ENCODE measurements around the gene RAI1.
A peak's percentile ranks its signal among the peaks of the same experiment; 100 is the strongest.

The RAI1 gene

DNA sequence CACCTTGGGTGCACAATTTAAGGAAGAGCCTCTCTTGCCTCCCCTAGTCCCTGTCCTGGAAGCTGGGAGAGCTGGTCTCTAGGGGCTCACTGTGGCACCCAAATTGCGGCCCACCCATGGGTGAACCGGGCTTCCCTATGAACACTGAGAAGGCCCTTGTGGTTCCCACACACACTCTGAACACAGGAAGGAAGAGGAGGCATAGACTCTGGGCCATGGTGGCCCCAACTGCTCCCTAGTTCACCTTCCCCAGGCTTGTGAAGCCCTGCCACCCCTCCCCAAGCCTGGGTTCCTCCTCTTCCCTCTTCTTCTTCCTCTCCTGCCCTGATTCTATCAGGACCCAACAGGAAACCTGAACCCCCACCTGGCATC is 145.1 kb downstream of the RAI1 start:
- peak overlapping the region; percentile 42 for H3K4me3 Mint-ChIP-seq
- no peaks in the 10 kb centered on the region for H3K27me3 Mint-ChIP-seq
- H3K36me3 Mint-ChIP-seq: peaks cover 30% of the 10 kb centered on the region
- peak overlapping the region; percentile 96 for H3K27ac Mint-ChIP-seq
- H3K4me1 Mint-ChIP-seq: peaks cover 82% of the 10 kb centered on the region
- CTCF ChIA-PET: interaction anchor here (1.7 kb wide), 1 partner anchor 14 kb away, joined by 7 read pairs; no protein-coding TSS in a partner anchor
- DNase-seq: no peak
- H3K9me3 Mint-ChIP-seq: no peaks in the 10 kb centered on the region

DNA sequence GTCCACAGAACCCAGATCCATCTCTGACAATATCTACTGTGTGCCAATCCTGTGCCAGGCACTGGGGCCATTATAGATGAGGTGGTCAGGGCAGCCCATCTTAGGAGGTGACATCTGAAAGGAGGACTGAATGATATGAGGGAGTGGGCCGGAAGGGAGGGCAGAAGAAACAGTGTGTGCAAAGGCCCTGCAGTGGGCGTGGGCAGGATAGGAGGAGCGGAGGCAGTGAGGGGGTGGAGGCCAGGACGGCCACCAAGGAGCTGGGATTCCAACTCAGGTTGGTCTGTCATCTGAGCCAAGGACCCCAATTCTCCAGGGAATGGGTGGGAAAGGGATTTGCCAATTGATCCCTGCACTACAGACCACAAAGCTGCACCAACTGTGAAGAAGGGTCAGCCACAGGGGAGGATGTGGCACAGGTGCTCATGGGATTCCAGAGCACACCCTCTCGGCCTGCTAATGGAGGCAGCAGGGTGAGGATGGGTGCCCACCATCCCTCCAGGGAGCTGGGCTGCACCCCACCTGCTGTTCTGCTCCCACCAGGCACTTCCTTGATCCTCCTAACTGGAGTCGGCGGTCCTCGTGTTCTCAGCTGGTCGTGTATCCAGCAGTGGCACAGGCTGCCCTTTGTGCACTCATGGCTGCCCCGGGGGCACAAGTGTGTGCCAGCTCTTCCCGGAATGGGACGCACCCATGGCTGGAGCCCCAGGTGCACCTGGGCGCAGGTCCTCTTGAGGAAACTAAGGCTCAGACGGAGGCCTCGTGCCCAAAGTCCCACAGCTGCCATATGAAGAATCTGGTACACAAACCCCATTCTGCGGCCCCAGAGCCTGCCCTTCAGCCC is 145.9 kb downstream of the RAI1 start:
- H3K27ac Mint-ChIP-seq: peak overlapping the region; percentile 96
- DNase-seq: no peak
- no peaks in the 10 kb centered on the region for H3K27me3 Mint-ChIP-seq
- CTCF ChIA-PET: interaction anchor here (1.7 kb wide), 1 partner anchor 15 kb away, joined by 7 read pairs; no protein-coding TSS in a partner anchor
- peaks cover 35% of the 10 kb centered on the region for H3K36me3 Mint-ChIP-seq
- no peaks in the 10 kb centered on the region for H3K9me3 Mint-ChIP-seq
- peaks cover 79% of the 10 kb centered on the region for H3K4me1 Mint-ChIP-seq
- peak overlapping the region; percentile 42 for H3K4me3 Mint-ChIP-seq

DNA sequence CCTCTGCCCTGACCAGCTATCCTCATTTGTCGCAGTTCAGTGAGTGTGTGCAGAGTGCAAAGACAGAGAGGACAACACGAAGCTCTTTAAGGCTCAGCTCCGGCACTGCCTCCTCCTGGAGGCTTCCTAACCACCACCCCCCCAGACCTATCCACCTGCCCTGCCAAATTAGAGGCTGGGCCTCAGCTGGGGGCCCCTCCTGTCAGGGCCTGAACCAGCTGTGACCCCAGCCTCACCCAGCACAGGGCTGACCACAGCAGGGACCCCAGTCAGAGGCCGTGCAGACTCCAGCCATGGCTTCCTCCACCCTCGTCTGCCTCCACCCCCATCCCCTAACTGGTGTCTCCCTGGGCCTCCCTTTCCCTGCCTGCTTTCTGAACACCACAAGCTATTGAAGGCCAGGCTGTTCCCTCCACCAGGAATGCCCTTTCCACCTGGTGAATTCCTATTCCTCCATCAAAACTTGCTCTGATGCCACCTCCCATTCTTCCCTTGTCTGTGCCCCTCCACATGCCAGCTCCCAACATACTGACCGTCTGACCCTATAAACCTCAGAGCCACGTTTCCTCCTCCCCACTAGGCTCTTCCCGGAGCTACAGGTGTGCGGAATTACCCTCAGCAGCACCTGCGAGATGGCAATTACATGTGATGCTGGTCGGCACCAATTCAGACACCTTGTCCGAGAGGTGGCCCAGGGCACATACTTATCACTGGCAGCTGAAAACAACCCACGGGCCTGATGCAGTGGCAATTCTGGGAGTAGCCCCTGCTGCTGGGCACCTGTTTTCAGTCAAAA is 146.8 kb downstream of the RAI1 start:
- no peak overlapping the region for H3K4me3 Mint-ChIP-seq
- peaks cover 74% of the 10 kb centered on the region for H3K4me1 Mint-ChIP-seq
- peaks cover 33% of the 10 kb centered on the region for H3K36me3 Mint-ChIP-seq
- no peak for DNase-seq
- H3K27me3 Mint-ChIP-seq: no peaks in the 10 kb centered on the region
- no peaks in the 10 kb centered on the region for H3K9me3 Mint-ChIP-seq
- peak overlapping the region; percentile 45 for H3K27ac Mint-ChIP-seq
- CTCF ChIA-PET: interaction anchor here (1.2 kb wide), 1 partner anchor 26 kb away, joined by 3 read pairs; no protein-coding TSS in a partner anchor

DNA sequence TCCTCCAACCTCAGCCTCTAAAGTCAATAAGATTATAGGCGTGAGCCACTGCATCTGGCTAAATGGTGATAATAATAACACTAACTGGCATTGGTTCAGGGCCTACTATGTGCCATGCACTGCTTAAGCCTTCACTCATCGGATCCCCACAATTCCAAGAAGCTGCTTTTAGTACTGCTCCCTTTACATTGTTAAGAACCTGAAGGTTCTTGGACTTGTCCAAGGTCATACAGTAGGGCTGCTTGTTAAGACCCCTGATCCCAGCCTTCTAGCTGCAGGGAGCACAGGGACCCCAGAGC is 149.0 kb downstream of the RAI1 start:
- no peak overlapping the region for H3K4me3 Mint-ChIP-seq
- CTCF ChIA-PET: interaction anchor here (0.8 kb wide), 1 partner anchor 19 kb away, joined by 3 read pairs; no protein-coding TSS in a partner anchor
- no peaks in the 10 kb centered on the region for H3K27me3 Mint-ChIP-seq
- DNase-seq: no peak
- no peak overlapping the region for H3K27ac Mint-ChIP-seq
- peaks cover 50% of the 10 kb centered on the region for H3K36me3 Mint-ChIP-seq
- H3K4me1 Mint-ChIP-seq: peaks cover 78% of the 10 kb centered on the region
- no peaks in the 10 kb centered on the region for H3K9me3 Mint-ChIP-seq

DNA sequence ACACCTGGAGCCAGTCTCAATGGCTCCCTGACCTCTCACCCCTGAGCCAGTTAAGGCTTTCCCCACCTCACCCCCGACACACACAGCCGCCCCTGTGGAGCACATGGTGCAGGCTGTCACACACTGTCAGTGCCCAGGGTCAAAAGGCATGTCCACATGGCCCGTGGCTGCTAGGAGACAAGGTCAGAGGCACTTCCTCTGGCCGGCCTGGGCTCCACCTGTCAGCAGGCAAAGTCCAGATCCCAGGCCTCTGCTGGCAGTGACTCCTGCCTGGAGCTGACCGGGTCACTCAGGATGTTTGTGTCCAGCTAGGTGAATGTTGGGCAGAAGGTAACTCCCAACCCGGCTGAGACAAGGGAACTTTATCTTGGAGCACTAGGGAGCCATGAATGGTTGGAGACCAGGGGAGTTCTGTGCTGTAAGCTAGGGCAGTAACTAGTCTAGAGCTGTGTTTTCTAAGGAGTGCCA is 149.5 kb downstream of the RAI1 start:
- Mint-ChIP-seq H3K27me3 (no peaks in the 10 kb centered on the region), H3K4me1 (peaks cover 78% of the 10 kb centered on the region), H3K4me3 (no peak overlapping the region), H3K9me3 (no peaks in the 10 kb centered on the region), H3K27ac (peak overlapping the region; percentile 68), H3K36me3 (peaks cover 56% of the 10 kb centered on the region)
- CTCF ChIA-PET: interaction anchor here (0.8 kb wide), 1 partner anchor 18 kb away, joined by 3 read pairs; no protein-coding TSS in a partner anchor
- DNase-seq: no peak

DNA sequence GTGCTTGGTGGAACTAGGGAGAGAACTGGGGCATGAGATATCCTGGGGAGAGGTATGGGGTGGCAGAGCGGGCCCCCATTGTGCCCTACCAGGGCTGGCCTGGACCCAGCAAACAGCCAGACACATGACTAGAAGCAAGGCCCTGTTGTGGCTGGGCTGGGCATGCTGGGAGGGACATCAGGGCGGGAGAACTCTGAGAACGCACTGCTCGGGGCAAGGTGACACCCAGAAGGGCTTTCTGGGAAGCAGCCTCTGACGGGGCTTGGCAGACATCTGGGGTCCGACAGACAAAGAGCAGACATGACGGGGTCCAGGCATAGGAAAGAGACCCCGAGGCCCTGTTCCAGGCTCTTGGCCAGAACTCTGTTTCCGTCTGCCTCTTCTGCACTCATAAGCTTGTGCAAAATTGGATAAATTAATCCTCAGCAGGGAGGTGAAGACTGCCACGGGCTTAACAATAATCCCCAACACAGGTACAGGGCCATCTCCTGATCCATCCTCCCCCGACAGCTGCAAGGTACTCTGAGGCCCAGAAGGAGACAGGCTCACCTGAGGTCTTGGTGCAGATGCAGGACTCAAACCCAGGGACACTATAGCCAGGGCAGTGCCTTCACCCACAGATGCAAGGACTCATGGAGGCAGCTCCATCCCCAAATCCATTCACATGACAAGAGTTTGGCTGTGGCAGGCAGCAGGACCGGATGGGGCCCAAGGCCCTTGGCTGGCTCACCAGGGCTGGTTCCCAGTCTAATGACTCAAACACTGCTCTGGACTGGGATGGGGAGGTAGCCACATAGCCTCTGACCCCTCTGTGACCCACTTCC is 150.2 kb downstream of the RAI1 start:
- CTCF ChIA-PET: interaction anchor here (0.8 to 0.9 kb wide), 2 partner anchors 18 to 19 kb away, joined by 3 read pairs; no protein-coding TSS in a partner anchor
- Mint-ChIP-seq H3K27ac (peak overlapping the region; percentile 68), H3K4me3 (no peak overlapping the region), H3K9me3 (no peaks in the 10 kb centered on the region), H3K36me3 (peaks cover 57% of the 10 kb centered on the region), H3K4me1 (peaks cover 75% of the 10 kb centered on the region), H3K27me3 (peaks cover 4% of the 10 kb centered on the region)
- DNase-seq: no peak

DNA sequence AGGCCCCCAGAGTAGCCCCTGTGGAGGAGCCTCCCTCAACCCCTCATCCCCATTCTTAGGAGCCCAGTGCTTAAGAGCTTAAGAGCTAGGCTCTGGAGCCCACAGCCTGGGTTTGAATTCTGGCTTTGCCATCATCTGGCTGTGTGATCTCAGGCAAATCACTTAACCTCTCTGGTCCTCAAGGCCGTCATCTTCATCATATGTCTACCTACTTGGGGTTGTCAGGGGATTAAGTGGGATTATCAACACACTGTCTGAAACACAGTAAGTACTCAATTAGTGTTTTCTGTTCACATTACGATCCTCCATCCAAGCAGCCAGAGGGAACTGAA is 150.7 kb downstream of the RAI1 start:
- no peak for DNase-seq
- peaks cover 4% of the 10 kb centered on the region for H3K27me3 Mint-ChIP-seq
- CTCF ChIA-PET: interaction anchor here (0.9 kb wide), 1 partner anchor 20 kb away, joined by 3 read pairs; no protein-coding TSS in a partner anchor
- H3K4me3 Mint-ChIP-seq: peak overlapping the region; percentile 2
- H3K36me3 Mint-ChIP-seq: peaks cover 51% of the 10 kb centered on the region
- H3K4me1 Mint-ChIP-seq: peaks cover 71% of the 10 kb centered on the region
- H3K9me3 Mint-ChIP-seq: no peaks in the 10 kb centered on the region
- no peak overlapping the region for H3K27ac Mint-ChIP-seq

DNA sequence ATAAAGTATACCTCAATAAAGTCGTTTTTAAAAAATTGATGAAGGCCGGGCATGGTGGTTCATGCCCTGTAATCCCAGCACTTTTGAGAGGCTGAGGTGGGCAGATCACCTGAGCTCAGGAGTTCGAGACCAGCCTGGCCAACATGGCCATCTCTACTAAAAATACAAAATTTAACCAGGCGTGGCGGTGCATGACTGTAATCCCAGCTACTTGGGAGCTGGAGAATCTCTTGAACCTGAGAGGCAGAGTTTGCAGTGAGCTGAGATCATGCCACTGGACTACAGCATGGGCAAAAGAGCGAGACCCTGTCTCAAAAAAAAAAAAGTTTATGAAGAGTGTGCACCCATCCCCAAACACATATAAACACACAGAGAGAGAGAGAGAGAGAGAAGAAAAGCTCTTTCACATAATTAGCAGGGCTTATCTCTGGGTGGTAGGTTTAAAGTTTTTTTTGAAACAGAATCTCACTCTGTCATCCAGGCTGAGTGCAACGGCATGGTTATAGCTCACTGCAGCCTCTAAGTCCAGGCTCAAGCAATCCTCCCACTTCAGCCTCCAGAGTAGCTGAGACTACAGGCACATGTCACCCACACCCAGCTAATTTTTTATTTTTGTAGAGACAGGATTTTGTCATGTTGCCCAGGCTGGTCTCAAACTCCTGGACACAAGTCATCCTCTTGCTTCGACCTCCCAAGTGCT is 152.6 kb downstream of the RAI1 start:
- Mint-ChIP-seq H3K27ac (peak overlapping the region; percentile 96), H3K4me3 (peak overlapping the region; percentile 86), H3K9me3 (no peaks in the 10 kb centered on the region), H3K27me3 (peaks cover 4% of the 10 kb centered on the region), H3K4me1 (peaks cover 71% of the 10 kb centered on the region), H3K36me3 (peaks cover 48% of the 10 kb centered on the region)
- no peak for DNase-seq
- CTCF ChIA-PET: no interaction called here

DNA sequence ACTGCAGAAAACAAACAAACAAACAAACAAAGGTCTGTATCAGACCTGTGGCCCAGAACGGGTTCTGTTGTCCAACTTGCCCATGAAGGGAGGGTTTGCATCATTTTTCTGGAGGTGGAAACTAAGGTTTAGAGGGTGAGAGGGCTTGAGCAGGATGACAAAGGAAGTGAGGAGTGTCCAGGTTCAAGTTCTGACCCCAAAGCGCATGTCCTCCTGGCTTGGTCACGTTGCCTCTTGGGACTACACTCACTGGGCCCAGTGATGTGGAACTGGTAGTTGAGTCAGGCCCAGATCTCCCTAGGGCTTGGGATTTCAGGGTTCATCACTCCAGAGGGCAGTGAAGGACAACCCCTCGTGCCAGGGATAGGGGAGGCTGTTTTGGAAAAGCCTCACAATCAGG is 153.7 kb downstream of the RAI1 start:
- DNase-seq: no peak
- Mint-ChIP-seq H3K9me3 (no peaks in the 10 kb centered on the region), H3K27me3 (peaks cover 4% of the 10 kb centered on the region), H3K4me3 (peak overlapping the region; percentile 86), H3K4me1 (peaks cover 76% of the 10 kb centered on the region), H3K27ac (peak overlapping the region; percentile 96), H3K36me3 (peaks cover 45% of the 10 kb centered on the region)
- CTCF ChIA-PET: interaction anchor here (1.8 to 2.0 kb wide), 2 partner anchors 10 to 22 kb away, joined by 4 to 7 read pairs; no protein-coding TSS in a partner anchor

DNA sequence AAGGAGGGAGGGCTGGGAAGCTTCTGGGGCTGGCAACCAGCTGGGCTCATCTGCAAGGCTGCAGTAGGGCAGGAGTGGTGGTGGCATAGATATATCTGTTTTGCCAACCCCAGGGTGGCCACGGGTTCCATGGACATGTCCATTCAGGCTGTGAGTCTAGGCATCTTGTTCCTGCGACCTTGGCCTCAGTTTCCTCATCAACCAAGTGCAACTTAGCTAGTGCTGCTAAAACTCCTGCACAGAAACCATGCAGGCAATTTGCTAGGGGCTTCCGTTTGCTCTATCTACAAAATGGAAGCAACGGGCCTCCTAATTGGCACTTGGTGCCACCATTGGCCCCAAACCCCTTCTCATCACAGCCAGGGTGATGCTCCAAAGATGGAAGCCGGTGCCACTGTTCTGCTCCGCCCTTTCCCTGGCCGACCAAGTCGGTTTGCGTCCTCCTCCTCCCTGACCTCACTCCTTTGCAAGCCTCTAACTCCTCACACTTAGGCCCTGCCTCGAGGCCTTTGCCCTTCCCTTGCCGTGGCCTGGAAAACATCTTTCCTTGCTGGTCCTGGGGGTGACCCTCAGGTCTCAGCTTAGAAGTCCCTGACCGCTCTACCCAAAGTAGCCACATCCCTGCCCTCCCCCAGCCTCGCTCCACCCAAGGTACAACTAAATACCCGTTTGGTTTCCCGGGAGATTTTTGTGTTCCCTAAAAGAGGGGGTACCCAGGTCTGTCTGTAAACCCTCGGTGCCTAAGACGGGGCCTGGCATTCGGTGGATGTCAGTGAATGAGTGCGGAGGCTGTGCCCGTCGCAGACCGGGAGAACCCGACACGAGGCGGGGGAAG is 154.4 kb downstream of the RAI1 start:
- CTCF ChIA-PET: interaction anchor here (1.2 to 2.0 kb wide), 6 partner anchors 11 to 21 kb away, joined by 3 to 12 read pairs (median 6); no protein-coding TSS in a partner anchor

DNA sequence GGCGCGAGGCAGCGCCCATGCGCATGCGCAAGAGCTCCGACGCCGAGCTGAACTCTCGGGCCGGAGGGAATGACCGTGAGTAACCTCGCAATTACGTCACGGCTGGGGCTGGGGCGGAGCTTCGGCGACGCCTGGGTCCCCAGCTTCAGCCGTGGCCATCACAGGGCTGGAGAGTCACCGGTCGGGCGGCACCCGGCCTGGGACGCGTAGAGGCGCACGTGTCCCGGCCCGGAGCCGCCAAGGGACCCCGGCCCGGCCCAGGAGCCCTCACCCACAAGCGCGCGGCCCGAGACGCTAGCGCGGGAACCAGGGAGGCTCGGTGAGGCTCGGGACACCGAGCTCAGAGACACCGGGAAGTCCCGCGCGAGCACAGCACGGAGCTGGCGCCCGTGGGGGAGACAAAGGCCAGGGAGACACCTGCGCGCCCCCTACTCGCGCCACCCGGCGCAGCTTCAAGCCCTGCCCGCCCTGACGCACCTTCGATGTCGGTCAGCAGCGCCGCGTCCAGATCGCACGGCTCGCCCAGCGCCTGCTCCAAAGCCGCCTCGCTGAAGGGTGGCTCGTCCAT is 155.1 kb downstream of the RAI1 start:
- H3K27ac Mint-ChIP-seq: peak overlapping the region; percentile 96
- CTCF ChIA-PET: interaction anchor here (1.2 to 2.0 kb wide), 6 partner anchors 11 to 21 kb away, joined by 3 to 12 read pairs (median 6); no protein-coding TSS in a partner anchor
- DNase-seq: peak; percentile 98
- peaks cover 4% of the 10 kb centered on the region for H3K27me3 Mint-ChIP-seq
- peak overlapping the region; percentile 86 for H3K4me3 Mint-ChIP-seq
- peaks cover 75% of the 10 kb centered on the region for H3K4me1 Mint-ChIP-seq
- H3K36me3 Mint-ChIP-seq: peaks cover 36% of the 10 kb centered on the region
- no peaks in the 10 kb centered on the region for H3K9me3 Mint-ChIP-seq

More for the DNA sequence above, 154.4 kb downstream of the RAI1 start:
- no peak for DNase-seq
- peaks cover 41% of the 10 kb centered on the region for H3K36me3 Mint-ChIP-seq
- peaks cover 4% of the 10 kb centered on the region for H3K27me3 Mint-ChIP-seq
- no peaks in the 10 kb centered on the region for H3K9me3 Mint-ChIP-seq
- peak overlapping the region; percentile 86 for H3K4me3 Mint-ChIP-seq
- H3K27ac Mint-ChIP-seq: peak overlapping the region; percentile 96
- peaks cover 72% of the 10 kb centered on the region for H3K4me1 Mint-ChIP-seq

DNA sequence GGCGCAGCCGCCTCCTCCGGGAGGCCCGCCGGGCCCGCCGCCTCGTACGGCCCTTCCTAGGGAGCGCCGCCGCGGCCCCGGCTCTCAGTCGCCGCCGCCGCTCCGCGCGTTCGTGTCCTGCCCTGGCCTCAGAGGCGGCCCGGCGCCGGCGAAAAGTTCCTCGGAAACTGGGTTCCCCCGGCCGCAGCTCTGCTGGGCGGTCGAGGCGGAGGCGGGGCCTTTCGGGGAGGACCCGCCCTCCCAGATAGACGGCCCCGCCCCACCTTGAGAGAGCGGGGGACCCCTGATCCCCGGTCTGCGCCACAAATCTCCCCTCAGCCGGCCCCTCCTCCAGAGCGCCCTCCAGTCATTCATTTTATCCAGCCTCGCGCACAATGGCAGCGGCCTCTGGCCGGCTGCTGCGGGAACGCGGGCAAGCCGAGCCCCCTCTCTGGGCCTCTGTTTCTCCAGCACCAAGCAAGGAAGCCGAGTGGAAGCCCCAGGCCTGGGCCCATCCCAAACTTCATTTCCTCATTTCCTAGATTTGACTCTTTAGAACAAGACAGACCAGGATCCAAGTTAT is 155.6 kb downstream of the RAI1 start, which contains the start of gene SREBF1:
SREBF1 (minus strand) TSS at position 169 of the 562 bp plus-strand sequence. CDS start 169 bp downstream, outside the sequence.
- peak; percentile 77 for DNase-seq
- peak within 1 kb of the TSS; percentile 96 for H3K27ac Mint-ChIP-seq
- H3K27me3 Mint-ChIP-seq: peaks cover 4% of the 10 kb centered on the region
- peak within 1 kb of the TSS; percentile 86 for H3K4me3 Mint-ChIP-seq
- CTCF ChIA-PET: interaction anchor here (1.2 to 1.8 kb wide), 5 partner anchors 12 to 18 kb away, joined by 3 to 12 read pairs (median 8); no protein-coding TSS in a partner anchor
- no peaks in the 10 kb centered on the region for H3K9me3 Mint-ChIP-seq
- H3K36me3 Mint-ChIP-seq: peaks cover 34% of the 10 kb centered on the region
- peaks cover 78% of the 10 kb centered on the region for H3K4me1 Mint-ChIP-seq

Data from activated naive CD4-positive, alpha-beta T cell treated with anti-CD3 and anti-CD28 coated beads, Interleukin-2, amount 10 ng/mL, durations not matched to agents 7 days and 5 days (primary cell).